Esophagus (tissue), 2 donors: ENCODE data around the gene NTN1. TPM values are rescaled to one million over a fixed set of nuclear protein-coding genes. Genes with fewer than 3 reads are reported as not detected.

Experiments used
- H3K27ac ChIP-seq, 2 donors: one replicate each; pipeline ENCODE4 v1.5.1; 2013; ENCODE audit warnings: low read depth in 2 of 2, mild to moderate bottlenecking in 2 of 2, inconsistent platforms in 1 of 2, low read length in 1 of 2, moderate library complexity in 1 of 2
- H3K27me3 ChIP-seq, 2 donors: one replicate each; pipeline ENCODE4 v1.6.1; 2013; ENCODE audit warnings: low read length in 2 of 2, control low read depth in 1 of 2, mild to moderate bottlenecking in 1 of 2; ENCODE audit not compliant: insufficient read depth in 2 of 2, control insufficient read depth in 1 of 2
- H3K36me3 ChIP-seq, 2 donors: one replicate each; pipeline ENCODE4 v1.6.1; 2013; ENCODE audit warnings: low read length in 1 of 2; ENCODE audit not compliant: control insufficient read depth in 2 of 2, insufficient read depth in 2 of 2
- H3K4me1 ChIP-seq, 2 donors: one replicate each; pipeline ENCODE4 v1.6.1; 2013; ENCODE audit warnings: low read length in 1 of 2; ENCODE audit not compliant: control insufficient read depth in 2 of 2, insufficient read depth in 2 of 2
- H3K4me3 ChIP-seq, 2 donors: one replicate each; pipeline ENCODE4 v1.5.1; 2013; ENCODE audit warnings: low read length in 2 of 2, mild to moderate bottlenecking in 2 of 2, low read depth in 1 of 2, moderate library complexity in 1 of 2
- H3K9me3 ChIP-seq, 2 donors: one replicate each; pipeline ENCODE4 v1.6.1; 2013; ENCODE audit warnings: mild to moderate bottlenecking in 2 of 2, low read depth in 1 of 2, low read length in 1 of 2, moderate library complexity in 1 of 2; ENCODE audit not compliant: control insufficient read depth in 2 of 2, insufficient read depth in 1 of 2
- WGBS, 2 donors: extraction: QIAGEN DNeasy Blood & Tissue Kit; methylation state at CpG; one replicate each; pipeline ENCODE4 v1.1.7; 2013; 5-methylcytosine and 5-hydroxymethylcytosine counted together
- polyA plus RNA-seq, 2 donors: library from polyadenylated mRNA; stranded (reverse); fragments of 200-250 nt; gene quantifications; one replicate each; pipeline ENCODE4 v1.2.3, GENCODE V29; 2013
- donor health status: healthy with polysubstance abuse.
- donor health status: Bipolar disorder and iron deficiency.

NTN1 gene
- polyA plus RNA-seq, 2 donors: 10.3 to 12.3 TPM

DNA sequence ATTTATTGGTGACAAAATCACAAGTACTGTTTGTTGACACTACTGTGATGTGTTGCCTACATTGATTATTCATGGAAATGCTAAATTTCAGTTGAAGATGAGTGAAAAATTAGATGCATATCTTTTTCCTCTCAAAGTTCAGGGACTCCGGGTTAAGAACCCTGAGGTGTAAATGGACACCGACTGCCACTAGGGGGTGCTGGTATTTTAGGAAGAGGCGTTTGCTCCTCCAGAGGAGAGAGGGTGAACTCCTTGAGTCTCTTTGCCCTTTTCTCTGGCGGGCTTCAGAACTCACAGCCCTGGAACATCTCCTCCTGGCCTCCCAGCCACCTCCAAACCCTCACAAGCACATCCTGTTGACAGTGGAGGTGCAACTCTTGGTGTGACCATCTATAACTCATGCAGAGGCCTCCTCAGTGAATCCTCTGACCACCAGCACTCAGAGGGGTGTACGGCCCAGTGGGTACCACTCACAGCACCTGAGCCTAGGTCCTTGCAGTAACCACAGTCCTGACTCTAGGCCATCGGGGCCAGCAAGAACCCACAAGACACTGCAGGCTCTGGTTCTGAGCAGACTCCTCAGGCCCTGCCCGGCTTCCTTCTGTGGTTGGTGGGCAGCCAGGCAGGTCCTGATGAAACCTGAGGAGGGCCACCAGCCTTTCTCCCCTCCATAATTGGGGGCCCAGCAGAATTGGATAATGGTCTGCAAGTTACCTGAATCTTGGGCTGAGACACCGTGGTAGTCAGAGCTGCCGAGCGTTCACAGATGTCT, 29.6 kb upstream of the NTN1 start:
- Histone ChIP-seq H3K9me3 (no peaks in the 10 kb centered on the region), H3K36me3 (no peaks in the 10 kb centered on the region), H3K4me1 (no peaks in the 10 kb centered on the region), H3K27ac (no peak overlapping the region), H3K27me3 (no peaks in the 10 kb centered on the region), H3K4me3 (no peak overlapping the region)
- WGBS, 2 donors: 57 to 58% methylated on average over 10 of the region's 10 CpGs

GRCh38 chr17:8994319-8994718, 27.0 kb upstream of the NTN1 start:
- 54 to 67% methylated on average over 7 of the region's 7 CpGs for WGBS, 2 donors
- no peak overlapping the region for H3K4me3 ChIP-seq
- H3K27ac ChIP-seq: no peak overlapping the region
- no peaks in the 10 kb centered on the region for H3K9me3 ChIP-seq
- no peaks in the 10 kb centered on the region for H3K36me3 ChIP-seq
- H3K27me3 ChIP-seq: no peaks in the 10 kb centered on the region
- no peaks in the 10 kb centered on the region for H3K4me1 ChIP-seq

GRCh38 chr17:8995711-8996110, 25.6 kb upstream of the NTN1 start:
- H3K36me3 ChIP-seq: no peaks in the 10 kb centered on the region
- H3K9me3 ChIP-seq: no peaks in the 10 kb centered on the region
- H3K4me1 ChIP-seq: no peaks in the 10 kb centered on the region
- no peaks in the 10 kb centered on the region for H3K27me3 ChIP-seq
- H3K4me3 ChIP-seq: no peak overlapping the region
- 70 to 73% methylated on average over 7 of the region's 7 CpGs for WGBS, 2 donors
- no peak overlapping the region for H3K27ac ChIP-seq

- Histone ChIP-seq H3K27me3 (peaks cover 0 to 2% of the 10 kb centered on the region in 2 donors), H3K9me3 (no peaks in the 10 kb centered on the region), H3K4me1 (no peaks in the 10 kb centered on the region), H3K4me3 (no peak overlapping the region), H3K27ac (no peak overlapping the region), H3K36me3 (no peaks in the 10 kb centered on the region)
- 14 to 17% methylated on average over 9 of the region's 9 CpGs for WGBS, 2 donors
Measured at GRCh38 chr17:8997994-8998628, 23.2 kb upstream of the NTN1 start.

DNA sequence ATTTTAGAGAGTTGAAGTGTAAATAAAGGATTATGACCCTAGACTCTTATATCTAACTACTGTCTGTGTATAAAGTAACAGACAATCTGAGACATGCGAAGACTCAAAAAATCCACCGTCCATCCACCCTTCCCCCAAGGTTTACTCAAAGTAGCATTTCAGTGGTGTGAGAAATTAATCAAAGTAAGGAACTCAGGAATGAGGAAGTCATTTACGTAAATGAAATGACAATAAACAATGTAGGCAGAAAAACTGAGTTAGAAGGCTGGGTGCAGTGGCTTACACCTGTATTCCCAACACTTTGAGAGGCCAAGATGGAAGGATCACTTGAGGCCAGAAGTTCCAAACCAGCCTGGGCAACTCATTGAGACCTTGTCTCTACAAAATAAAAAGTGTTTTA, 19.8 kb upstream of the NTN1 start:
- Histone ChIP-seq H3K9me3 (no peaks in the 10 kb centered on the region), H3K4me1 (peaks cover 0 to 3% of the 10 kb centered on the region in 2 donors), H3K27ac (no peak overlapping the region), H3K36me3 (no peaks in the 10 kb centered on the region), H3K4me3 (no peak overlapping the region), H3K27me3 (peaks cover 0 to 10% of the 10 kb centered on the region in 2 donors)
- WGBS, 2 donors: 60 to 61% methylated on average over 3 of the region's 3 CpGs

DNA sequence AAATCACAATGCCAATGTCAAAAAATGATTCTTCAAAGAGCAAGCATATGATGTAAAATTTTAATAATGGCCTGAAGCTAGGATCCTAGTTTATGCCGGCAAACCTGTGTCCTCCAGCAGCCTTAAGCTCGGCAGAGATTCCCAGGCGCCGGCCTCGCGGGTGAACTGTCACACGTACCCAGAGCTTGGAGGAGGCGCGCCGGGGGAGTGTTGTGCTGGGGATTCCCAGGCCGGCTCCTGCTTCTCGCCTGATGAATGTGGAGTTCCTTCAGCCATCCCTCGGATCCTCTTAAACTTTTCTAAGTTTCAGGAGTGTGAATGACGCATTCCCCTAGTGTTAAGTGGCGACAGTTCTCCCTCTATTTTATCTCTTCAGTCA, 19.1 kb upstream of the NTN1 start:
- 49 to 50% methylated on average over 15 of the region's 15 CpGs for WGBS, 2 donors
- Histone ChIP-seq H3K9me3 (no peaks in the 10 kb centered on the region), H3K27me3 (peaks cover 0 to 10% of the 10 kb centered on the region in 2 donors)

DNA sequence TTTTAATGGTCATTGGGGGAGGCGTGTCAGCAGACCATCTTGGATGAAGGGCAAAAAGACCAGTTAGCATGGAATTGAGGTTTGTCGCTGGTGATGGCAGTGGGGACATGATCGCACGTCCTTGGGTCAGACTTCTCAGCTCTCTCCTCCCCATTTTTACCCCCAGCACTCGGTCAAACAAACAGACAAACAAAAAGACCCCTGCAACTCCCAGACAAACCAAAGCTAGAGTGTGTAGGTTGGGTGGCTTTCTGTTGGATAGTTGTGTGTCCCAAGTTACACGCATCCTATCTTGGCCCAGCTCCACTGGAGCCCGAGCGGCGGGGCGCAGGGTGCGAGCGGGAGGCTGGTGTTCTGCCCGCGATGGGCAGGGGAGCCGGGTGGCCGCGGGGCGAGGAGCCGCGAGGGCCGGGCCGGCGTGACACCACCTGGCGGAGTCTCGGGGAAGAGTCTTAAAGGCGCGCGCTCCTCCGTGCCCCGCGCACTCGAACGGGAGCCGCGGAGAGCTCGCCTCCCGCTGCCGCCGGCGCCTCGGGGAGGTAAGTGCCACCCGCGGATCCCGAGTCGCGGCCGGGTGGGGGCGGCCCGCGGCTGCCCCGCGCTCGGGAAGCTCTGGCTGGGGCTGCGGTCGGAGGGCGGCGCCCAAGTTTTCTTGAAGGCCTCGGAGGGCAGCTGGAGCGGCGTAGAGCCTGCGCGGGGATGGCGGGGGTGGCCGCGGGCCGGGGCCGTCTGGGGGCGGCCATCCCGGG, 18.5 kb upstream of the NTN1 start:
- Histone ChIP-seq H3K27me3 (peaks cover 0 to 10% of the 10 kb centered on the region in 2 donors), H3K4me1 (peaks cover 0 to 3% of the 10 kb centered on the region in 2 donors), H3K9me3 (no peaks in the 10 kb centered on the region), H3K27ac (peak overlapping the region in 1 of 2 donors; percentile 16), H3K4me3 (peak overlapping the region; percentile 51 to 52), H3K36me3 (no peaks in the 10 kb centered on the region)
- 4% methylated on average over 69 of the region's 69 CpGs for WGBS, 2 donors

More for the DNA sequence above, 19.1 kb upstream of the NTN1 start:
- peaks cover 0 to 3% of the 10 kb centered on the region in 2 donors for H3K4me1 ChIP-seq
- no peaks in the 10 kb centered on the region for H3K36me3 ChIP-seq
- H3K27ac ChIP-seq: no peak overlapping the region
- H3K4me3 ChIP-seq: no peak overlapping the region

DNA sequence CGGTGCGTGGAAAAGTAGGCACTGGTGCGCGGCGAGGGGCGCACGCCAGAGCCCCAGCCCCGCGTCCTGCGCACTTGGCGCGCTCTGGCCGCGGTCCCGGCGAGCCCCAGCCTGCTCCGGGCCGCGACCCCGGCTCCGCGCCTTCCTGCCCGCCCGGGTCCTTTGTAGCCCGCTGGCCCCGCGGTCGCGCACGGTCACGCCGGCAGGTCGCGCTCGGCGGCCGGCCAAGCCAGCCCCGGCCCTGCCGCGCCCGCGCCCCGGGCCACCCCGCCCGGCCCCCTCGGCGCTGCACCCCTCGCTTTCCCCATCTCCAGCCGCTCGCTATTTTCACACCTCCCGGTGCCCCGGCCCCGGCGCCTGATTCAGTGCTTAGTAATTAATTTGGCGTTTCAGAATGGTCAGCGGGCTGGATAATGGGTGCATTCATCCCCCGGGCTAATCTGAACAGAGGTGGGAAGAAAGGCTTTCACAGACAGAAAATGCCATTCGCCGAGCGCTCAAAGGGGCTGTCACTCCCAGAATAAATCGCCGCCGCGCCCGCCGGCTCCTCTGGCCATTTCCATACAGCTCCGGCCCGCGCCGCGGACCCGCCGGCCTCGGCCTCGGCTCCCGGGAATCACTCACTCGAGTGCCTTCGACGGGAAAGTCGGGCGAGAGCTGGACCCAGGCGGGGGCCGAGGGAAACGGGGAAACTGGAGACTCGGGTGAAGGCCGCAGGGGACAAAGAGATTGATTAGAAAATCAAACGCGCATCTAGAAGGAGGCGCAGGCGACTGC, 17.8 kb upstream of the NTN1 start:
- no peak overlapping the region for H3K27ac ChIP-seq
- no peaks in the 10 kb centered on the region for H3K9me3 ChIP-seq
- WGBS, 2 donors: 3 to 4% methylated on average over 61 to 90 of the region's 90 CpGs
- H3K36me3 ChIP-seq: no peaks in the 10 kb centered on the region
- peaks cover 0 to 10% of the 10 kb centered on the region in 2 donors for H3K27me3 ChIP-seq
- peak overlapping the region; percentile 51 to 52 for H3K4me3 ChIP-seq
- H3K4me1 ChIP-seq: peaks cover 0 to 3% of the 10 kb centered on the region in 2 donors
